GM19467 (cell line): ENCODE data around the gene FBXL12.
"Not testable (repeated sequence)": the region's sequence is repeated elsewhere in the genome, so short reads cannot be mapped to it uniquely, and the experiment has no call there.

Source experiments
- ATAC-seq: cut with Tn5 transposase; IDR thresholded peaks from one replicate; pipeline ENCODE4 v1.9.1; 2021; ENCODE audit warnings: mild to moderate bottlenecking, moderate library complexity; ENCODE audit not compliant: unreplicated experiment

The FBXL12 gene

GRCh38 chr19:9842834-9843625 lies 24.2 kb upstream of the FBXL12 start:
- no peak for ATAC-seq

DNA sequence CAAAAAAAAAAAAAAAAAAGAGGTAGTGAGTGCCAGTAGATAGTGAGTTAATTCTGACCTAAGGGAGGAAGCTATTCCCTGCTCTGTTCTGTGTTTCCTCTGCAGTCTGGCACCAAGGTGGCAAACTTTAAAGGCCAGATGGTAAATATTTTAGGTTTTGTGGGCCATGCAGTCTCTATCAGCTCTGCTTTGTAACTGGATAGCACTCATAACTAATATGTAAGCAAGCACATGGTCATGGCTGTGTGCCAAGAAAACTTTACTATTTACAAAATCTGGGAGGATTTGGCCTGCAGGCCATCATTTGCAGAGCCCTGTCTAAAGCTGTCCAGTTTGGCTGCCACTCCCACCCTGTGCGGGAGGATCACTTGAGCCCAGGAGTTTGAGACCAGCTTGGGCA lies 20.5 kb upstream of the FBXL12 start:
- no peak for ATAC-seq

DNA sequence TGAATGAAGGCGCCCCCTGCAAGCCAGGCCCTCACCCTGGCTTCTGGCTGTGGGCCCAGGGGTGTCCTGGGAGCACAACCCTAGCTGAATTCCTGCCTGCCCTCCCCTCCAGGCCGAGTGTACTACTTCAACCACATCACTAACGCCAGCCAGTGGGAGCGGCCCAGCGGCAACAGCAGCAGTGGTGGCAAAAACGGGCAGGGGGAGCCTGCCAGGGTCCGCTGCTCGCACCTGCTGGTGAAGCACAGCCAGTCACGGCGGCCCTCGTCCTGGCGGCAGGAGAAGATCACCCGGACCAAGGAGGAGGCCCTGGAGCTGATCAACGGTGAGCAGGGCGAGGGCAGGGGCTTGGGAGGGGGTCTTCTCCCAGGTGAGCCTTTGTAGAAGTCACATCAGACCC lies 19.4 kb upstream of the FBXL12 start:
- ATAC-seq, result no peak

- ATAC-seq, result no peak
Observed at GRCh38 chr19:9836021-9836420, 17.1 kb upstream of the FBXL12 start.

- no peak for ATAC-seq
Observed at GRCh38 chr19:9835507-9835949, 16.6 kb upstream of the FBXL12 start.

- ATAC-seq, result peak; percentile 92
Observed at GRCh38 chr19:9834726-9835506, 16.0 kb upstream of the FBXL12 start, which contains the start of gene PIN1. TSS of gene PIN1 (plus strand) at chr19:9835318. CDS start at chr19:9835345, 27 bp downstream.

- no peak for ATAC-seq
Observed at GRCh38 chr19:9834307-9834725, 15.4 kb upstream of the FBXL12 start.

- ATAC-seq, result no peak
Observed at GRCh38 chr19:9828551-9829063, 9.7 kb upstream of the FBXL12 start.

DNA sequence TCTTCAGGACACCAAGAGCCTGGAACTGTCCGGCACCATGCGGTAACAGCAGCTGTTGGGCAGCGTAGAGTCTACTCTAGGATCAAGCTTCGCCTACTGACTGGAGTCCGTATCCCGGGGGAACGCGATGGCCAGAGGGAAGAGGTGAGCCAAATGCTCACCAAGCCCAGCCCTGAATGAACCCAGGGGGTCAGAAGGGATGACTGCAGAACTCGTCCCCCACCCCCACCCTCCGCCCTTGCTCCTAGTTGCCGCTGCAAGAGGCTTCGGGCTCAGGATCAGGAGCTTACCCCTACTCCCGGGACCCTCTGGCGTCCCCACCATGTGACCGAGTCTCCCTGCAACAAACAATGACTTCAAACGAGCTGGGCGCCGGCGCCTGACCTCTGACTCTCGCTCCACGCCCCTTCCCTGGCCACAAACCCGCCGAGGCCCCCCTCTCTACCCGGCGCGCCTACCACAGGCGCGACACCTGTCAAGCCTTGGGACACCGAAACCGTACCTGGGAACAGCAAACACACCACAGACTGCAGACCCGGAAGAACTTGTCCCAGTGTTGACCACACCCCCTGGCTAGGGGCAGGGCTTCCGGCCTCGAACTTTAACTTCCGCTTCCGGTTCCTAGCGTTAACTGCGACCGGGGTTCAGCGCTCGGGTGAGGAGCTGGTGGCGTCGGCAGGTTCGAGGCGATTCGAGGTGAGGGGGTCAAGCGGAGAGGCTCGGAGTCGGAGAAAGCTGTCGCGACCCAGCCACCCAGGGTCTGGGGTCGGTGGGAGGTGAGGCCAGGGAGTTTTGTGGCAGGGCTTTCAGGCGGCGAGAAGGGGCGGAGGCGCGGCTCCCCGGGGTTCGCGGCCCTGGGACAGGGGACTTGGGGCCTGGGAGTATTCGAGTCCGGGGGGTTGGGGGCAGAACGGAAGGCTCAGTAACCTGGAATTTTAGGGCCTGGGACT lies 8.7 kb upstream of the FBXL12 start, which contains the start of gene UBL5:
UBL5 (plus strand) TSS at position 630 of the 950 bp plus-strand sequence. CDS start 420 bp downstream, outside the sequence.
- peak; percentile 86 for ATAC-seq

DNA sequence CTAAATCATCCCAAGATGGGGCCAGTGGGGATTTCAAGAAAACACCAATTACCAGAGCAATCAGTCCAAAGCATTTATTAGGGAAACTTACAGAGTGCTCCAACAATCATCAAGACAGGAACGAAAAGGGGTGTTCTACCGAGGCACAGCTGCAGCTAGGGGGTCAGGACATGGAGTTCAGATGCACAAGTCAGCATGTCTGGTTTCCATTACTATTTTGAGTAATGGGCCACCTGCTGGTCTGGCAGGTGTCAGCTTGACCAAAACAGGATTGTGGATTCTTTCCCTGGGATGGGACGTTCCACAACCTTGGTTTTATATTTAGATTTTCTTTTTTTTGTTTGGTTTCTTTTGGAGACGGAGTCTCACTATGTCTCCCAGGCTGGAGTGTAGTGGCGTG lies 4.9 kb upstream of the FBXL12 start:
- no peak for ATAC-seq

GRCh38 chr19:9820034-9820433 lies 1.2 kb upstream of the FBXL12 start:
- not testable (repeated sequence) for ATAC-seq

- ATAC-seq, result no peak
Observed at GRCh38 chr19:9819596-9819909, 674 bp upstream of the FBXL12 start.

DNA sequence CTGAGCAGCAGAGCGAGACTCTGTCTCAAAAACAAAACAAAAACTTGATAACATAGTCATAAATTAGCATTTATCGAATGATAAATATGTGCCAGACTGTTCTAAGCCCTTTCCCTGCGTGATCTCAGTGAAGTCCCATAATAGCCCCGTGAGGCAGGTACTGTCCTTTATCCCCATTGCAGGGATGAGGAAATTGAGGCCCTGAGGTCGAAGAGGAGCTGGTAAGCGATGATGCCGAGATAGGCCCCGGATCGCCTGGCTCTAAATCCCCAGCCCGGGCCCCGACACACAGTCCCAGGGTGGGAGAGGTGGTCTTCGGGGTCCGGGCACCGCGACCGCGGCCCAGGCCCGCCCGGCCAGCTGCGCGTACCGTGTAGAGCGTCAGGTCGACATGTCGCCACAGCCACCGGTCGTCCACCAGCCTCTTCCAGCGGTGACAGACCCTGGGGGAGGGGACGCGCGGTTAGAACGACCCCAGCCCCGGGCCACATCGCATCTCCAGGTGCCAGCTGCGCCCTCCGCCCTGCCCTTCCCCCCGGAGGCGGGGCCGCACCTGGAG lies 625 bp downstream of the FBXL12 start:
- ATAC-seq, result no peak

GRCh38 chr19:9811139-9811538 lies 7.7 kb downstream of the FBXL12 start:
- ATAC-seq, result no peak

DNA sequence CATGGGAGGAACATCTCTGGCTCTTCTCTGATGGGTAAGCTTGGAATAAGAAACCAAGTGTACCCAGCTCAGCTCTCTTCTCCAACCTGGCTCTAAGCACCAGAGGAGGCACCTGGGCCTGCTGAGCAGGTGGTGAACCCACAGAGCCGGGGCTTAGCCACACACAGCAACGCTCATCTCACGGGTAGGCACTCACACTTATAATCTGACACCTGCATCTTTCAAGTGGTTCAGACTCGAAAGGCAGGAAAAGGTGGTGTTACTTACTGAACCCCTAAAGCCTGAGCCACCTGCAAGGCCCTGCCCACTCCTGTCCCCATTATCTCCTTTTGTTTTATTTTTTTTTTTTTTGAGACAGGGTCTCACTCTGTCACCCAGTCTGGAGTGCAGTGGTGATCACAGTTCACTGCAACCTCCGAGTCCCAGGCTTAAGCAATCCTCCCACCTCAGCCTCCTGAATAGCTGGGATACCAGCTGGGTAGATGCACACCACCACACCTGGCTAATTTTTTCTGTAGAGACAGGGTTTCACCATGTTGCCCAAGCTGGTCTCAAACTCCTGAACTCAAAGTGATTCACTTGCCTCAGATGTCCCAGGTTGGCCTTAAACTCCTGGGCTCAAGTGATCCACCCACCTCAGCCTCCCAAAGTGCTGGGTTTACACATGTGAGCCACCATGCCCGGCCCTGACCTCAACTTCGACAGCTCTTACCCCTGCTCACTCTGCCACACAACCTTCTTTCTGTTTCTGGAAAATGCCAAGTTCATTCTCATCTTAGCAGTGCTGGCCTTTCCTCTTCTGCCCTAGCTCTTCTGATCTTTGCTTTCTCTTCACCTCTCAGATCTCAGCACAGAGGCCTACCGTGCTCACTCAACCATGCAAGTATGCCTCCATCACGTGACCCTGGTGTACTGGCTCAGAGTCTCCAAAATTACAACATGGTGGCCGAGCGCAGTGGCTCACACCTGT lies 9.7 kb downstream of the FBXL12 start:
- no peak for ATAC-seq

DNA sequence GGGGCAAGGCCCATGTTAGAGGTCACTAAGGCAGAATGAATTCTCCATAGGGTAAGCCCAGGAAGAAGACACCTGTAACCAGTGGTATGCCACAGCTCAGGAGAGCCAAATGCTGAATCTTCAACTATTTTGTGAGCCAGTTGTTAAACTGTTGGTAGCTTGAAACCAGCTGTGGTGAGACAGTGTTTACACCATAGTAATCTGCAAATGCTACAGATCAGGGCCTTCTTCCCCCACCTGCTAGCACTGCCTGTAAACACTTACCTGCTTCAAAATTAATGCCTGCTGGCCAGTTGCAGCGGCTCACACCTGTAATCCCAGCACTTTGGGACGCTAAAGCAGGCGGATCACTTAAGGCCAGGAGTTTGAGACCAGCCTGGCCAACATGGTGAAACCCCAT lies 12.1 kb downstream of the FBXL12 start:
- ATAC-seq, result no peak

GRCh38 chr19:9801976-9802375 lies 16.9 kb downstream of the FBXL12 start:
- no peak for ATAC-seq

GRCh38 chr19:9799162-9799561 lies 19.7 kb downstream of the FBXL12 start:
- no peak for ATAC-seq

- ATAC-seq, result no peak
Observed at GRCh38 chr19:9797871-9798270, 21.0 kb downstream of the FBXL12 start.
